ENCODE results near the gene UNC5A.

GRCh38 chr5:176762489-176762888 lies 47.9 kb upstream of the UNC5A start:
- TF ChIP-seq, protein P1, sequence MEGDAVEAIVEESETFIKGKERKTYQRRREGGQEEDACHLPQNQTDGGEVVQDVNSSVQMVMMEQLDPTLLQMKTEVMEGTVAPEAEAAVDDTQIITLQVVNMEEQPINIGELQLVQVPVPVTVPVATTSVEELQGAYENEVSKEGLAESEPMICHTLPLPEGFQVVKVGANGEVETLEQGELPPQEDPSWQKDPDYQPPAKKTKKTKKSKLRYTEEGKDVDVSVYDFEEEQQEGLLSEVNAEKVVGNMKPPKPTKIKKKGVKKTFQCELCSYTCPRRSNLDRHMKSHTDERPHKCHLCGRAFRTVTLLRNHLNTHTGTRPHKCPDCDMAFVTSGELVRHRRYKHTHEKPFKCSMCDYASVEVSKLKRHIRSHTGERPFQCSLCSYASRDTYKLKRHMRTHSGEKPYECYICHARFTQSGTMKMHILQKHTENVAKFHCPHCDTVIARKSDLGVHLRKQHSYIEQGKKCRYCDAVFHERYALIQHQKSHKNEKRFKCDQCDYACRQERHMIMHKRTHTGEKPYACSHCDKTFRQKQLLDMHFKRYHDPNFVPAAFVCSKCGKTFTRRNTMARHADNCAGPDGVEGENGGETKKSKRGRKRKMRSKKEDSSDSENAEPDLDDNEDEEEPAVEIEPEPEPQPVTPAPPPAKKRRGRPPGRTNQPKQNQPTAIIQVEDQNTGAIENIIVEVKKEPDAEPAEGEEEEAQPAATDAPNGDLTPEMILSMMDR (tag by site-specific recombination; IDR thresholded peaks at IDR 0.05) = no peak
- TF ChIP-seq ZBTB10 (tag by site-specific recombination; IDR thresholded peaks at IDR 0.05) (no peak), ZNF623 (tag by site-specific recombination; IDR thresholded peaks at IDR 0.05) (no peak), ATF2 (tag by site-specific recombination; IDR thresholded peaks at IDR 0.05; ENCODE audit: low read depth) (no peak), SETDB1 (IDR thresholded peaks at IDR 0.05; ENCODE audit: insufficient read length, low read length) (no peak), GLIS2 (tag by site-specific recombination; IDR thresholded peaks at IDR 0.05) (no peak)
